Epithelial cell of esophagus (primary cell): ENCODE results near the gene SEMA6B.
A peak's percentile ranks its signal among the peaks of the same experiment; 100 is the strongest.

Source experiments
- DNase-seq: peaks from one replicate; pipeline ENCODE4 v3.0.0; 2010; ENCODE audit warnings: low read depth
- H3K4me3 ChIP-seq: 2 replicates; pipeline ENCODE4 v1.5.1; 2011; ENCODE audit warnings: mild to moderate bottlenecking, low read length, control low read depth
- TF ChIP-seq, protein P1 (sequence below): IDR thresholded peaks from 2 replicates; pipeline ENCODE4 v1.5.1; 2011; ENCODE audit warnings: low read depth, mild to moderate bottlenecking, low read length, control low read depth, inconsistent platforms; ENCODE audit not compliant: insufficient read depth; ENCODE audit errors: missing control alignments

SEMA6B gene

DNA sequence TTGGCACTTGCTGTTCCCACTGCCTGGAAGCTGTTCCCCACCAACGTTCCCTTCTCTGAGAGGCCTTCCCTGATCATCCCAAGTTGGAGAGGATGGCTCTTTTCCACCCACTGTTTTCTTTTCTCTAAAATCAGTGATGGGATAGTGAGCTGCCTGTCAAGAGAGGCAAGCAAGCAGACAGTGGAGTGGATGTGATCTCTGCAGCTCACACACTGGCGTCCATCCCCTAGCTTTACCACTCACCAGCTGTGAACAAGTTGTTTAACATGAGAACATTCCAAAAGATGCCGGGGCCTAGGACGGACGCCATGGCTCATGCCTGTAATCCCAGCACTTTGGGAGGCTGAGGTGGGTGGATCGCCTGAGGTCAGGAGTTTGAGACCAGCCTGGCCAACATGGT lies 28.0 kb upstream of the SEMA6B start:
- DNase-seq, result no peak
- H3K4me3 ChIP-seq, result no peak overlapping the region
- TF ChIP-seq, protein P1, sequence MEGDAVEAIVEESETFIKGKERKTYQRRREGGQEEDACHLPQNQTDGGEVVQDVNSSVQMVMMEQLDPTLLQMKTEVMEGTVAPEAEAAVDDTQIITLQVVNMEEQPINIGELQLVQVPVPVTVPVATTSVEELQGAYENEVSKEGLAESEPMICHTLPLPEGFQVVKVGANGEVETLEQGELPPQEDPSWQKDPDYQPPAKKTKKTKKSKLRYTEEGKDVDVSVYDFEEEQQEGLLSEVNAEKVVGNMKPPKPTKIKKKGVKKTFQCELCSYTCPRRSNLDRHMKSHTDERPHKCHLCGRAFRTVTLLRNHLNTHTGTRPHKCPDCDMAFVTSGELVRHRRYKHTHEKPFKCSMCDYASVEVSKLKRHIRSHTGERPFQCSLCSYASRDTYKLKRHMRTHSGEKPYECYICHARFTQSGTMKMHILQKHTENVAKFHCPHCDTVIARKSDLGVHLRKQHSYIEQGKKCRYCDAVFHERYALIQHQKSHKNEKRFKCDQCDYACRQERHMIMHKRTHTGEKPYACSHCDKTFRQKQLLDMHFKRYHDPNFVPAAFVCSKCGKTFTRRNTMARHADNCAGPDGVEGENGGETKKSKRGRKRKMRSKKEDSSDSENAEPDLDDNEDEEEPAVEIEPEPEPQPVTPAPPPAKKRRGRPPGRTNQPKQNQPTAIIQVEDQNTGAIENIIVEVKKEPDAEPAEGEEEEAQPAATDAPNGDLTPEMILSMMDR, result no peak

DNA sequence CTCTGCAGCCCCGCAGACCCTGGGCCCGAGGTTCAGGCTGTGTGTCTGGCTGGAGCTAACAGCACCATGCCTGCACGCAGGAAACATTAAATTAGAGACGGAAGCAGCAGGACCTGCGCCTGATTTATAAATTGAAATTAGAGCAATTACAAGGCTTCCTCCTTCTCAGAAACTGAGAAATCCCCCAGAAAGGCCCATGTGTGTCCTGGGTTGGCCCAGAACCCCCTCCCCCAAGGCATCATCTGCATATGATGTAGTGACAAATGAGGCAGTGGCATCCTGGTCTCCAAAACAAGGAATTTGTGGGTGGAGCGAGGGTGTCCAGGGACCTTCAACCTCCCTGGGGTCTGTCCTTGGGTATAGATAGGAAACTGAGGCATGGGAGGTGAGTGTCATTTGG lies 27.2 kb upstream of the SEMA6B start:
- DNase-seq, result no peak
- TF ChIP-seq, protein P1, result no peak
- no peak overlapping the region for H3K4me3 ChIP-seq

DNA sequence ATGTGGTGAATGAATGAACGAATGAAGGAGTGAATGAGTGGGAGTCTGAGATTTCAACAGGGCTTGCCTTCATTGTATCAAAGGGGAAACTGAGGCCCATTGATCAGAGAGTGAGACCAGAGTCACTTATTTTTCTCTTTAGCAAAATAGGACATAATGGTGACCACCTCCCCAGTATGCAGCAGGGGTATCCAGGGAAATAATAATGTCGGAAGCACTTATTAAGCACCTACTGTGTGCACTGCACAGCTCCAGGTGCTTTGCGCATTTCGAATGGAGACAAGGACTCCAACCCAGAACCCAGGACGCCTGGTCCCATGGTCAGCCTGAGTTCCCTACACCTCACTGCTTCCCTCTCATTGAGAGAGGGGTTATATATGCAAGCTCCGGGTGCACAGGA lies 26.8 kb upstream of the SEMA6B start:
- no peak for DNase-seq
- TF ChIP-seq, protein P1, result no peak
- no peak overlapping the region for H3K4me3 ChIP-seq

DNA sequence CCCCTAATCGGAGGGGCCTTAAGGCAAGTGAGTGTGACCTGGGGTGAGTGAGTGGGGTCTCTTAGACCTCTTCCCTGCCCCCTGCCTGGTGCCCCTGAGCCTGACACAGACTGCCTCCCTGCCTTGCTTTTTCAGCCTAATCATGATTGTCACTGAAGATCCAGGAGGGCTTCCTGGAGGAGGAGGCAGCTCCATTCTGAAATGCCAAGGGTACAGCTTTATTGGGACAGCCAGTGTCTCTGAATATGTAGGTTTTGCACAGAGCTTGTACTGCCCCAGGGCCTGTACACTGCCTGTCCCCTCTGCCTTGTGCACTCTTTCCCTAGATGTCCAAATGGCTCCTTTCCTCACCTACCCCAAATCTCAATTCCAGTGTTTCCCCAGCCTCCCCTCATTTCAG lies 26.1 kb upstream of the SEMA6B start:
- DNase-seq, result no peak
- TF ChIP-seq, protein P1, result no peak
- no peak overlapping the region for H3K4me3 ChIP-seq

DNA sequence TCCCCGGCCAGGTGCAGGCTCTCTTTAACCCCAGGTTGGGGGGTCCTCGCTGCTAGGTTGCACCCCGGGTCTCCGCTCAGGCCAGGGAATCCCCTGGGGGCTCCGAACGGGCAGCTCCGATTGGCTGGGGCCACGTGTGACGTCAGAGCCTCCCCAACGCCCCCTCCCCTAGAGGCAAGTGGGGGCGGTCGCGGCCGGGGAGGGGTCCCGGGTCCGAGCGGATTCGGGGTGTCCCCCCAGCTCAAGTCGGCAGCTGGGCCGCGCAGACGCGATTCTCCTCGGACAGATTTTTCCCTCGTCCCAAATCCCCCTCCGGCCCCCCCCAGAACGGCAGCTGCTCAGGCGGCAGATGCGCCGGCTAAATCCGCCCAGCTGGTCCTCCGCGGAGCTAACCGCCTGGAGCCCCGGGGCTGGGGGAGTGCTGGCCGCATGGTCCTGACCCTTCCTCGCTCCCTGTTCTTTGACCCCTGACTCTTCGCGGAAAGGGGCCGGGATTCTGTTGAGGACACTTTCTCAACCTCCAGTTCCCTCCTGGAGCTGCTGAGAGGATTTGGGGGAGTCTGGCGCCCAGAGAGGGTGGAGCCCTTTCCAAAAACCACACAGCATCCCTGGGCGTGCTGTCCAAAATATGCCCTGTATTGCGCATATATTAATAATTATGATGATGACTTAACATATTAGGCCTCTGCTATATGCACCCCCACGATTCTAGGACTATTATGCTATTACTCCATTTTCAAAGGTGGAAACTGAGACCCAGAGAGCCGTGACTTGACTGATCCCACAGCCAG lies 25.4 kb upstream of the SEMA6B start:
- no peak for DNase-seq
- TF ChIP-seq, protein P1, result no peak
- H3K4me3 ChIP-seq, result peak overlapping the region; percentile 39

DNA sequence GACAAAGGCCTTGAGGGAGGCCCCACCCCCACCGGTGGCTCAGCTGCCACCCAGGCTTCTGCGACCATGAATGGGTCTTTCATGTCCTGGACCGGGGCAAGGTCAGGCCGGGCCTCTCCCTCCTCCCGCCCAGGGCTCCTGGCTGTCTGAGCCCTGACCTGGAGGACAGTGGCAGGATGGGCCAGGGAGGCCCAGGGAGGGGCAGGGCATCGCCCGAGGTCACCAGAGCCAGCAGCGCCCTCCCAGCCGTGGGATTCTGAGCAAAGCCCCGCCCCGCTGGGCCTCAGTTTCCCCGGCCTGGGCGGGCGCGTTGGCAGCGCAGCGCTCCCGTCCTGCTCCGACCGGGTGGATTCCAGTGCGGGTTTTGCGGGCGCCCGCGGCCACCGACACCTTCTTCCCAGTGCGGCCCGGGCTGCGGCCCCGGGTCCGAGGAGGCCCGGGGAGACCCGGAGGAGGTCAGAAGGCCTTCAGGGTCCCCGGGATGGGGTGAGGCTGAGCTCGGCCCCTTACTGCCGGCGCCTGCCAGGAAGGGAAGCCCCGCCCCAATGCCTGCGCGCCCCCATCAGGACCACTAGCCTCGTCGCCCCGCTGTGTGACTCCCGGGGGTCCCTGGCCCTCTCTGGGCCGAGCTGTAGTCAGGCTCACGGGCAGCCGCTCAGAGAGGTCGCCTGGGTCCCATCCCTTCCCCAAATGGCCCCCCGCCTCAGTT lies 24.6 kb upstream of the SEMA6B start:
- TF ChIP-seq, protein P1, result no peak
- DNase-seq, result peak; percentile 56
- H3K4me3 ChIP-seq, result peak overlapping the region; percentile 39
